B cell (primary cell): ENCODE data around the gene HSPBP1. TPM values are rescaled to one million over a fixed set of nuclear protein-coding genes. Genes with fewer than 3 reads are reported as not detected.

Experiments
- ATAC-seq: fragments of 200-7000 bp; cut with Tn5 transposase; one replicate; pipeline ENCODE4 v1.10.0; 2021; ENCODE audit warnings: low read depth, mild to moderate bottlenecking, moderate number of reproducible peaks, moderate library complexity
- CTCF ChIA-PET: fragments of 350-600 bp; sonication (Branson Sonifier 250); formaldehyde crosslinking; loops from one replicate; lab custom pipeline; 2021; ENCODE audit warnings: antibody characterized with exemption, inconsistent platforms; lab: Charles Lee
- POLR2A ChIA-PET: fragments of 350-600 bp; sonication (Branson Sonifier 250); formaldehyde crosslinking; loops from one replicate; lab custom pipeline; 2021; ENCODE audit warnings: antibody characterized with exemption; lab: Charles Lee
- DNase-seq: peaks from one replicate; pipeline ENCODE4 v3.0.0; 2013
- H2AFZ ChIP-seq: 2 replicates; pipeline ENCODE4 v1.6.1; 2012; ENCODE audit warnings: mild to moderate bottlenecking, low read depth, low read length; ENCODE audit not compliant: insufficient read depth, poor library complexity, severe bottlenecking
- H3K27ac ChIP-seq, 2 donors: 1 replicate in 1 of 2; 2 replicates in 1 of 2; pipeline ENCODE4 v1.5.1; 2012 to 2013; ENCODE audit warnings: low read length in 2 of 2, mild to moderate bottlenecking in 2 of 2, moderate library complexity in 1 of 2
- H3K27me3 ChIP-seq, 4 experiments: fragments of 200-600 bp in 1 of 4; sonication (generic) in 1 of 4; replicated peaks in 1 of 4; 1 replicate in 2 of 4; 2 replicates in 2 of 4; pipeline versions ENCODE4 v1.6.1 to v1.7.0; 2013 to 2016; ENCODE audit warnings: low read length in 3 of 4, mild to moderate bottlenecking in 2 of 4, mixed read lengths in 1 of 4, moderate library complexity in 1 of 4; ENCODE audit not compliant: insufficient read depth in 4 of 4, control insufficient read depth in 3 of 4; ENCODE audit errors: control extremely low read depth in 1 of 4
- H3K36me3 ChIP-seq, 2 experiments: replicated peaks in 1 of 2; 1 replicate in 1 of 2; 2 replicates in 1 of 2; pipeline versions ENCODE4 v1.6.1 to v1.7.1; 2013; ENCODE audit warnings: low read length in 1 of 2; ENCODE audit not compliant: insufficient read depth in 2 of 2, control insufficient read depth in 1 of 2; ENCODE audit errors: control extremely low read depth in 1 of 2, extremely low read depth in 1 of 2
- H3K4me1 ChIP-seq, 2 donors: fragments of 200-600 bp in 1 of 2; sonication (generic) in 1 of 2; 1 replicate in 1 of 2; 2 replicates in 1 of 2; pipeline versions ENCODE4 v1.5.1 to v1.6.1; 2013 to 2017; ENCODE audit warnings: low read length in 2 of 2; ENCODE audit not compliant: control insufficient read depth in 2 of 2, insufficient read depth in 2 of 2
- H3K4me2 ChIP-seq: replicated peaks from 2 replicates; pipeline ENCODE3; 2012; ENCODE audit warnings: mild to moderate bottlenecking, low read depth, low read length; ENCODE audit not compliant: poor library complexity, severe bottlenecking
- H3K4me3 ChIP-seq, 5 experiments: fragments of 200-600 bp in 1 of 5; sonication (generic) in 1 of 5; 1 replicate in 3 of 5; 2 replicates in 2 of 5; pipeline versions ENCODE4 v1.5.1 to v1.7.0; 2011 to 2016; ENCODE audit warnings: low read length in 4 of 5, mild to moderate bottlenecking in 4 of 5, low read depth in 2 of 5, control low read depth in 1 of 5, moderate library complexity in 1 of 5; ENCODE audit not compliant: insufficient read depth in 1 of 5; ENCODE audit errors: control extremely low read depth in 1 of 5, extremely low read depth in 1 of 5
- H3K79me2 ChIP-seq: fragments of 200-600 bp; sonication (generic); one replicate; pipeline ENCODE4 v1.6.0; 2016; ENCODE audit warnings: low read length; ENCODE audit not compliant: control insufficient read depth, insufficient read depth
- H3K9ac ChIP-seq: fragments of 200-600 bp; sonication (generic); 2 replicates; pipeline ENCODE4 v1.6.1; 2017; ENCODE audit warnings: mild to moderate bottlenecking, low read length, moderate library complexity
- H3K9me3 ChIP-seq, 3 donors: one replicate each; pipeline versions ENCODE4 v1.6.1 to v1.7.1; 2013; ENCODE audit warnings: low read length in 2 of 3; ENCODE audit not compliant: control insufficient read depth in 2 of 3, insufficient read depth in 1 of 3; ENCODE audit errors: control extremely low read depth in 1 of 3
- H4K20me1 ChIP-seq: 2 replicates; pipeline ENCODE4 v1.6.0; 2012; ENCODE audit warnings: mild to moderate bottlenecking, low read length; ENCODE audit not compliant: insufficient read depth, control insufficient read depth, poor library complexity, severe bottlenecking
- H3K27ac Mint-ChIP-seq: one replicate; pipeline ENCODE4 v1.8.0; 2021; ENCODE audit warnings: mixed read lengths
- H3K27me3 Mint-ChIP-seq: one replicate; pipeline ENCODE4 v1.8.0; 2021; ENCODE audit warnings: mixed read lengths
- H3K4me1 Mint-ChIP-seq: one replicate; pipeline ENCODE4 v1.8.0; 2021; ENCODE audit warnings: mixed read lengths
- H3K4me3 Mint-ChIP-seq: one replicate; pipeline ENCODE4 v1.8.0; 2021; ENCODE audit warnings: mixed read lengths
- H3K9me3 Mint-ChIP-seq: one replicate; pipeline ENCODE4 v1.8.0; 2022; ENCODE audit warnings: mixed read lengths; ENCODE audit not compliant: insufficient read depth
- CTCF ChIP-seq: fragments of 200-600 bp; IDR thresholded peaks from one replicate; pipeline ENCODE4 v1.8.0; 2022; ENCODE audit warnings: antibody characterized with exemption, mild to moderate bottlenecking
- EZH2 ChIP-seq: IDR thresholded peaks from 2 replicates; pipeline ENCODE4 v1.6.1; 2012; ENCODE audit warnings: borderline replicate concordance, low read depth, mild to moderate bottlenecking, moderate library complexity, low read length; ENCODE audit not compliant: insufficient read depth, poor library complexity, severe bottlenecking
- WGBS: methylation state at CpG from one replicate; pipeline ENCODE4 v1.1.5; 2013; ENCODE audit warnings: missing lambda C conversion rate; ENCODE audit not compliant: insufficient coverage; 5-methylcytosine and 5-hydroxymethylcytosine counted together
- intact Hi-C: fragments of 100-400 bp; cut with micrococcal nuclease; formaldehyde crosslinking; loops from one replicate; pipeline ENCODE4 v1.10.0; 2022
- polyA plus RNA-seq: library from polyadenylated mRNA; depleted of rRNA; stranded (reverse); fragments of >200 nt; gene quantifications from 2 replicates; pipeline ENCODE4 v1.2.3, GENCODE V29; 2012
- total RNA-seq, 2 donors: library from RNA; stranded (reverse); fragments of 120-200 nt in 1 of 2; gene quantifications; 1 replicate in 1 of 2; 2 replicates in 1 of 2; pipeline versions ENCODE4 v1.2.3 to v1.2.4, GENCODE V29; 2013 to 2022

The HSPBP1 gene
- total and polyA plus RNA-seq, 2 donors (not counting 1 experiment from before 2014, with no cell fraction given) = 15.6 to 19.0 TPM

GRCh38 chr19:55303477-55303876 is 23.6 kb upstream of the HSPBP1 start:
- no peak overlapping the region for H2AFZ ChIP-seq
- peaks cover 12% of the 10 kb centered on the region for H3K4me1 Mint-ChIP-seq
- H3K4me3 Mint-ChIP-seq = no peak overlapping the region
- 93% methylated on average over 11 of the region's 11 CpGs for WGBS
- DNase-seq (no peak), ATAC-seq (no peak)
- ChIA-PET CTCF (interaction anchor here (1.3 to 3.5 kb wide), 4 partner anchors 11 to 201 kb away, joined by 5 to 27 read pairs (median 20); partner anchors contain the start of genes KMT5C and TMEM238), POLR2A (no interaction called here)
- H3K36me3 ChIP-seq = no peaks in the 10 kb centered on the region
- H3K9me3 Mint-ChIP-seq = no peaks in the 10 kb centered on the region
- H3K27ac ChIP-seq = no peak overlapping the region
- H4K20me1 ChIP-seq = no peaks in the 10 kb centered on the region
- no peaks in the 10 kb centered on the region for H3K27me3 ChIP-seq
- peaks cover 3% of the 10 kb centered on the region for H3K27me3 Mint-ChIP-seq
- peaks cover 8 to 15% of the 10 kb centered on the region in 2 donors for H3K4me1 ChIP-seq
- H3K4me3 ChIP-seq = no peak overlapping the region
- no peak overlapping the region for H3K9ac ChIP-seq
- no peak overlapping the region for H3K27ac Mint-ChIP-seq
- H3K79me2 ChIP-seq = no peaks in the 10 kb centered on the region
- H3K9me3 ChIP-seq = peaks cover 0 to 5% (median 0%) of the 10 kb centered on the region in 3 donors
- TF ChIP-seq EZH2 = no peak
- H3K4me2 ChIP-seq = no peak overlapping the region
- intact Hi-C loops = loop anchor here (5.0 kb wide), 1 partner anchor 199 kb away; no protein-coding TSS in a partner anchor

- no peaks in the 10 kb centered on the region for H4K20me1 ChIP-seq
- H3K79me2 ChIP-seq = no peaks in the 10 kb centered on the region
- peaks cover 6% of the 10 kb centered on the region for H3K27me3 Mint-ChIP-seq
- CTCF ChIA-PET = interaction anchor here (0.9 to 3.5 kb wide), 17 partner anchors 10 to 304 kb away, joined by 3 to 27 read pairs (median 5); partner anchors contain the start of genes HSPBP1, KMT5C and TMEM238
- ATAC-seq (no peak), DNase-seq (no peak)
- POLR2A ChIA-PET = interaction anchor here (0.9 kb wide), 1 partner anchor 48 kb away, joined by 4 read pairs; no protein-coding TSS in a partner anchor
- peak overlapping the region; percentile 25 to 64 for H3K27ac ChIP-seq
- peak overlapping the region; percentile 63 for H3K9ac ChIP-seq
- no peaks in the 10 kb centered on the region for H3K27me3 ChIP-seq
- no peaks in the 10 kb centered on the region for H3K36me3 ChIP-seq
- peak overlapping the region in 4 of 5 experiments; percentile 35 to 53 (median 49) for H3K4me3 ChIP-seq
- H3K9me3 Mint-ChIP-seq = no peaks in the 10 kb centered on the region
- TF ChIP-seq CTCF = no peak
- H2AFZ ChIP-seq = peak overlapping the region; percentile 94
- intact Hi-C loops = loop anchor here (1.0 to 5.0 kb wide), 3 partner anchors 22 to 200 kb away; partner anchors contain the start of genes HSPBP1 and KMT5C
- H3K4me1 ChIP-seq = peaks cover 8 to 15% of the 10 kb centered on the region in 2 donors
- peak overlapping the region; percentile 88 for H3K4me2 ChIP-seq
- H3K27ac Mint-ChIP-seq = peak overlapping the region; percentile 87
- H3K4me3 Mint-ChIP-seq = peak overlapping the region; percentile 90
- H3K9me3 ChIP-seq = peaks cover 0 to 5% (median 0%) of the 10 kb centered on the region in 3 donors
- WGBS = 78% methylated on average over 12 of the region's 12 CpGs
- peaks cover 12% of the 10 kb centered on the region for H3K4me1 Mint-ChIP-seq
These were observed 22.4 kb upstream of the HSPBP1 start for GRCh38 chr19:55302318-55302703.
